Stimulated activated CD8-positive, alpha-beta memory T cell treated with anti-CD3 and anti-CD28 coated beads, Interleukin-4, amount 100 ng/mL, for 4 hours (primary cell): ENCODE data around the gene VAV2.

ENCODE experiments used
- DNase-seq, 2 donors: peaks; one replicate each; pipeline ENCODE4 v3.0.0-alpha.2; 2020; ENCODE audit warnings: low read depth in 2 of 2, low spot score in 1 of 2

The VAV2 gene

DNA sequence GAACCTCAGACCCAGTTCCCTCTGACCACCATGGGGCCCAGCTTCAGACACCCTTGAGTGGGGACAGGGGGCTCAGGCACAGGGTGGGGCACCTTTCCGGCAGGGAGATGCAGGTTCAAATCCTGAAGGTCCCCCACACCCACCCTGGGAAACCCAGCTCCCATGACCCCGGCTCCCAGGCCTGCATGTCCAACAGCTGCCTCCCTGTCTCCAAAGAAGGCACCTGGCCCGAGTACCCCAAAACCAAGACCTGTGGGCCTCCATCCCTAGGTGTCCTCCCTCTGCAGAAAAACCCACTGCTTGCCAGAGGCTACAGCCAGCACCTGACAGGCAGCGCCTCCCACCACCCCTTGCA, 38.5 kb downstream of the VAV2 start:
- no peak for DNase-seq

GRCh38 chr9:133952598-133953550, 39.2 kb downstream of the VAV2 start:
- no peak for DNase-seq

GRCh38 chr9:133951265-133951664, 40.9 kb downstream of the VAV2 start:
- no peak for DNase-seq

- no peak for DNase-seq
Observed at GRCh38 chr9:133950629-133951111, 41.5 kb downstream of the VAV2 start.

GRCh38 chr9:133950192-133950591, 41.9 kb downstream of the VAV2 start:
- no peak for DNase-seq

- DNase-seq: no peak
Observed at GRCh38 chr9:133949486-133950061, 42.5 kb downstream of the VAV2 start.

DNA sequence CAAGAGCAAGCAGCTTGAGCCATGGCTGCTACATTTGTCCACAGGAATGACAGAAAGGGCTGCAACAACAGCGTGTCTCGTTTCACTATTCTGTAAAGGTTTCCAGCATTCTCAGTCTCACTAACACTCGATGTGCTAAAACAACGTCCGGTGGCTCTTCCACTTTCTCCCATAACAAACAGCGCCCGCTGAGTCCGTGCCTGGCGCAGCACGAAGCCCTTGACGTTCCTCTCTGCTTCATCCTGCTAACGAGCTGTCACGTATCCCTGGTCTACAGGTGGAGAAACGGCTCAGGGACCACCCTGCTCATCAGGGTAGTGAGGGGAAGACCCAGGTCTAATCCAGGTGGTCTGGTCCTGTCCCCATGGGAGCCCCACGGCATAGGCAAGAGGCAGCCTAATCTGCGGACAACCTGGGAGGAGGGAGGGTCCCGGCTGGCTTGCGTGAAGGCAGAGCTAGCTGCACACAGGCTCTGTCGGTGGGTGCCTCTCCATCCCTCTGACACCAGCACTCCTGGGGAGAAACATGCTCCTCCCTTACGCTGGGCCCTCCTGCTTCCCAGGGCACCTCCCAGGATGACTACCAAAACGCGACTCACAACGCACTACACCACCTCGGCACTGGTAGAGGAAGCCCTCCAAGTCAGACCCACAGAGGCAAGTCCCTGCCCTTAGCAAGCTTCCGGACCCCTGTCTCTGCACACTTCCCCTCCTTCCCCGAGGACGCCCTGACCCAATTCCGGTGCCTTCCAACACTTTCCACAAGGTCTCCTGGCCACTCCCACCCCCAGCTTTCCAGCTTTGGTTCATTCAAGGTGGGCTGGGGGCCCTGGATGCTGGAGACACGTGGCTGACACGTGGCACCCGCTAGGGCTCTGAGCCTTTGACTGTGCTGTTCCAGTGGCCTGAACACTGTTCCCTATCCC, 43.3 kb downstream of the VAV2 start:
- no peak for DNase-seq

GRCh38 chr9:133948131-133948530, 44.0 kb downstream of the VAV2 start:
- DNase-seq: no peak

DNA sequence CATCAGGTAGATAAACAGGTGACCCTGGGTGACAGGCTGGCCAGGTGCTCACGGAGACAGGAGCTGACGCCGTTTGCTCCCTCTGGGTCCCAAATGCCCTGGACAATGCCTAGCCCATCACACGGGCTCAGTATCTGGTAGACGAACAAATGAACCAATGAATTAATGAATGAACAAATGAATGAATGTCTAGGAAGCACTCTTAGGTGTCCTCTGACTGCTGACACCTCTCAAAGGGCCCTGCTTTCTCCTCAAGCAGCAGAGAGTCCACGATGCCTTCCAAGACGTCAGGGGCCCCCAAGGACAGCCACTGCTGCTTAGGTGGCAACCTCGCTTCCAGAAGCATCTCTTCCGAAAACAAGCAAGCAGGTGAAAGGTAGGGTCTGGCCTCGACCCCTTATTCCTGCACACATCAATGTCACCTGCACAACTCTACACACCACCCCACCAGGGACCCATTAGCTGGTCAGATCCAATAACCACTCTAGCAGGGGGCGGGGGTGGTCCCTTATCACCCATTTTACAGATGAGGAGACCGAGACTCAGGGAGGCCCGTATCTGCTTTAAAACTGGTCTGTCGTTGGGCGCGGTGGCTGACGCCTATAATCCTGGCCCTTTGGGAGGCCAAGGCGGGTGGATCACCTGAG, 45.2 kb downstream of the VAV2 start:
- DNase-seq: no peak

DNA sequence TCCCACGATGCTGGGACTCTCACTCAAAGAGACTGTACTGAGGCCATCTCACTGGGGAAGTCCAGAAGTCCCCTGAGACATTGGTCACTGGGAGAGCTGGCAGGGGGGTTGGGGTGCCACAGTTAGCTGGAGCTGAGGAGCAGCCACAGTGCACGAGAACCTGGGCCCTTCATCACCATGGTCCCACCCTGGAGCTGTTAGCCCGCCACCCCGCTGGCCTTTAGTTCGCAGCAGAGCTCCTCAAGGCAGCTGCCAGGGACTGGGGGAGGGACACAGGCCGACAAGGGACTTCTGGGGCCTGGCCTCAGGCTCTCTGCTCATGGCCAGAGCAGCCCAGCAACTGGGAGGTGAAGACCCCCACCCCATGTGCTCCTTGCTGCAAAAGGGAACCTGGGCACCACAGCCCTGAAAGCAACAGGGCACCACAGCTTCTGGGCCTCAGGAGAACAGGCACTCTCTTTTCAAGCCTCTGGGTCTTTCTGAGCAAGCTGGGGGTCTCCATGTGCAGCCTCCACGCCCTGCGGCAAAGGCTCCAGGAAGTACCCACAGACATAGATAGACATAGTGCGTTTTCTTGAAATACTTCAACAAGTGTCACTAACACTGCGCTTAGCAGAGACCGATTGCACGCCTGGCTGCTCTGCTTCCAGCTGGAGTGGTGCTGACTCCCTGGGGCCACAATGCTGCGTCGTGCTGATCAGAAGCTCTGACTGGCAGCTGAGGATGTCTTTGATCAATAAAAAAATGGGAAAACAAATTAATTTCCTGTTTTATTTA, 46.0 kb downstream of the VAV2 start:
- no peak for DNase-seq

DNA sequence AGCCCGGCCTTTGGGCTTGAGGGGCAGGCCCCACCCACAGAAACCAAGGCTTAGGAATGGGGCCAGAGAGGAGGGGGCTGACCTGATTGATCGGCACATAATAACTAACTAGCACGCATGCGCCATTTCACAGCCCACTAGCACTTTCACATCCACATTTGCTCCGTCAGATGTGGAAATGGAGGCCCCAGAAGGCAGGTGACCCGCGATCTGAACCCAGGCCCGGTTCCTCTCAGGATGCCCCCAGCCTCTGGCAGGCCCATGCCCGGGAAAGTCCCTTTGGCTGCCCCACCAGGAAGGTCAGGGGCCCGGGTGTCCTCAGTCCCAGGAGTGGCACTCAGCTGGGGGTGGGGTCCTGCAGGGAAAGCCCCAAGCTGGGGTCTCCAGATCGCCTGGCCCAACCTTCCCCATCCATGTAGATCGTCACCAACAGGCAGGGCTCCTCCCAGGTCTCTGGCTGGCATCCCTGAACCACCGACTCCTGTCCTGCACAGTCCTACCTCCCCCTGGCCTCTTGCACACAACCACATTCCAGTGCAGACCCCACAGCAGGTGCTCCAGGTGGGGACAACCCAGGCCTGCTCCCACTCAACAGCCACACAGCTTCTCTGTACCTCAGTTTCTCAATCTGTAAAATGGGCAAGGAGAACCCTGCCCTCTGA, 46.7 kb downstream of the VAV2 start:
- no peak for DNase-seq

GRCh38 chr9:133944746-133945135, 47.4 kb downstream of the VAV2 start:
- no peak for DNase-seq

- no peak for DNase-seq
Observed at GRCh38 chr9:133943781-133944745, 48.1 kb downstream of the VAV2 start.

DNA sequence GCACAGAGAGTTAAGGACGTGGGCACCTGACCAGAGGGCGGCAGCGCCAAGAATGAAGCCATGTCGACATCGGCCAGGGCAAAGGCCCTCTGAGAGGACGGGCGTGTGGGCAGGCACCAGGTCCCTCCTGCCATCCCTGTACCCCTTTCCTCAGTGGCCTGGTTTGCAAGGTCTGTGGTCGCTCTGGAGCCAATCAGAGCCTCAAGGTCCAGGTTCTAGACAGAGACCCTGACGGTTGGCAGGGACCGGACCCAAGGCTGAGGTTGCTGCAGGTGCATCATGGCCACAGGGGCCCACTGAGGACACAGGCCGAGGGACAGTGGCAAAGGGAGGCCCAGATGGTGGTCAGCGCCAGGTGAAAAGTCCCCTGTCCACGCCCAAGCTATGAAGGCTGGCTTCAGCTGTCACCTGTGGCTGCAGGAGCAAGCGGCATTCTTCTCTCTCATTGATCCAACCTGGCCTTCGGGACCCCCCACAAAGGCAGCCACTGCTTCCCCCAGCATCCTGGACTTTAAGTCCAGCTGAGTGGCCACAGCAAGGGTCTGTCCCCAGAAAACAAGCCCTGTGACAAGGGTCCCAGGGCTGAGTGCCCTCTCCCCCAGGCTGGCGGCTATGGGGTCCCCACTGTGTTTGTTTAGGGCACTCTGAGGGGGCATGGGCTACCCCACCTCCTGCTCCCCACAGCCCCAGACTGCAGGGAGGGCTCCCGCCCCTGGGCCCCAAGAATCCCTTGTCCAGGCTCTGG, 48.9 kb downstream of the VAV2 start:
- DNase-seq: no peak

GRCh38 chr9:133942206-133942975, 49.7 kb downstream of the VAV2 start:
- no peak for DNase-seq

GRCh38 chr9:133939845-133940244, 52.3 kb downstream of the VAV2 start:
- DNase-seq: no peak

GRCh38 chr9:133939171-133939785, 52.8 kb downstream of the VAV2 start:
- no peak for DNase-seq
